ENCODE data around the gene SOWAHB.

DNA sequence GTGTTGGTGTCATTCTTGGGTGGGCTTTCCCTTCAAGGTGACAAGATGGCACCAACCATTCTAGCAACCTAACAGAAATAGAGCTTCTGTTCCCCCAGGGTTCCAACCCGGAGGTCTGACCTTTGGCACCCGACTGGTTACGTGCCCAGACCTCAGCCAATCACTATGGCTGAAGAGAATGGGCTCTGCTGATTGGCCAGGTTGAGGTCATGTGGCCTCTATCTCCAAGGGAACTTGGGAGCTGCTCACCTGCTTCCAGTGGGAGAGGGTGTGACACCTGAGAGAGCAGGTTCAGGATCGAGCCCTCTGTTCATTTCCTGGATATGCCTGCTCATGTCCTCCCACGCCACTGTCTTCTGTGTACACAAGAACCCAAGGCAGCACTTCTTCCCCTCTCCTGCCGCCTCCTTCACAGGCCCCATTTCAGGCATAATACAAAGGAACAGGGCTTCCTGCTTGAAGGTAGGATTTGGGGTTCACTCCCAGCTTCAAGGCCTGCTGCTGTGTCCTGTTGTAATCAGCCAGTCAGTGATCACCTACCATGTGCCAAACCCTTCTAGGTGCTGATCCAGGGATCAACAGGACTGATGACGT, 11.0 kb downstream of the SOWAHB start:
- TF ChIP-seq GATA2 (IDR thresholded peaks at IDR 0.05; ENCODE audit: low read depth, low read length) = no peak
- no peak for TF ChIP-seq GATA3 (IDR thresholded peaks at IDR 0.05; ENCODE audit: low read depth, low read length)

Measured in SH-SY5Y (cell line).